Measurements from ENCODE around the gene ARHGAP24.

The ARHGAP24 gene

DNA sequence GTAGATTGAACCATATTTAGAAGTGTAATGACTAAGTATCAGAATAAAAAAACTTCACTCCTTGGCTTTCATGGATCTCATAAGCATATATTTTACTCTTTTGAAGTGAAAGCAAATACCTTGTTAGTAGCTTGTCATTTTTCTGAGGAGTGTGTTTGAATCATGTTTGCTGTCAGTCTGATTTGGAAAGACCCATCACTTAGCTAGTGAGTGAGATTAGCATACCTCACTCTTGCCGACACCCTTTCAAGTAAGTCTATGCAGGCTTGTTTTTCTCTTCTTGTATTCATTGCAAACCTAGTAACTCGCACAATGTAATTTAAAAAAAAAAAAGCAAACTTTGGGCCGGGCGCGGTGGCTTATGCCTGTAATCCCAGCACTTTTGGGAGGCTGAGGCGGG, 360.0 kb downstream of the ARHGAP24 start:
- TF ChIP-seq, protein P1, sequence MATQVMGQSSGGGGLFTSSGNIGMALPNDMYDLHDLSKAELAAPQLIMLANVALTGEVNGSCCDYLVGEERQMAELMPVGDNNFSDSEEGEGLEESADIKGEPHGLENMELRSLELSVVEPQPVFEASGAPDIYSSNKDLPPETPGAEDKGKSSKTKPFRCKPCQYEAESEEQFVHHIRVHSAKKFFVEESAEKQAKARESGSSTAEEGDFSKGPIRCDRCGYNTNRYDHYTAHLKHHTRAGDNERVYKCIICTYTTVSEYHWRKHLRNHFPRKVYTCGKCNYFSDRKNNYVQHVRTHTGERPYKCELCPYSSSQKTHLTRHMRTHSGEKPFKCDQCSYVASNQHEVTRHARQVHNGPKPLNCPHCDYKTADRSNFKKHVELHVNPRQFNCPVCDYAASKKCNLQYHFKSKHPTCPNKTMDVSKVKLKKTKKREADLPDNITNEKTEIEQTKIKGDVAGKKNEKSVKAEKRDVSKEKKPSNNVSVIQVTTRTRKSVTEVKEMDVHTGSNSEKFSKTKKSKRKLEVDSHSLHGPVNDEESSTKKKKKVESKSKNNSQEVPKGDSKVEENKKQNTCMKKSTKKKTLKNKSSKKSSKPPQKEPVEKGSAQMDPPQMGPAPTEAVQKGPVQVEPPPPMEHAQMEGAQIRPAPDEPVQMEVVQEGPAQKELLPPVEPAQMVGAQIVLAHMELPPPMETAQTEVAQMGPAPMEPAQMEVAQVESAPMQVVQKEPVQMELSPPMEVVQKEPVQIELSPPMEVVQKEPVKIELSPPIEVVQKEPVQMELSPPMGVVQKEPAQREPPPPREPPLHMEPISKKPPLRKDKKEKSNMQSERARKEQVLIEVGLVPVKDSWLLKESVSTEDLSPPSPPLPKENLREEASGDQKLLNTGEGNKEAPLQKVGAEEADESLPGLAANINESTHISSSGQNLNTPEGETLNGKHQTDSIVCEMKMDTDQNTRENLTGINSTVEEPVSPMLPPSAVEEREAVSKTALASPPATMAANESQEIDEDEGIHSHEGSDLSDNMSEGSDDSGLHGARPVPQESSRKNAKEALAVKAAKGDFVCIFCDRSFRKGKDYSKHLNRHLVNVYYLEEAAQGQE (IDR thresholded peaks at IDR 0.05; ENCODE audit: insufficient read depth in 1 of 2, low read depth in 2 of 2, low read length in 2 of 2): no peak
- TF ChIP-seq FOXP2 (optimal IDR thresholded peaks at IDR 0.05; ENCODE audit: borderline replicate concordance, extremely low read depth, extremely low read length, insufficient read depth): no peak
- TF ChIP-seq TAF1 (IDR thresholded peaks at IDR 0.05; ENCODE audit: borderline replicate concordance, insufficient read depth, low read length): no peak
- TF ChIP-seq POLR2AphosphoS5 (IDR thresholded peaks at IDR 0.05; ENCODE audit: low read depth, low read length): no peak
- TF ChIP-seq SIN3A (IDR thresholded peaks at IDR 0.05; ENCODE audit: borderline replicate concordance, insufficient read depth, low read length): no peak

DNA sequence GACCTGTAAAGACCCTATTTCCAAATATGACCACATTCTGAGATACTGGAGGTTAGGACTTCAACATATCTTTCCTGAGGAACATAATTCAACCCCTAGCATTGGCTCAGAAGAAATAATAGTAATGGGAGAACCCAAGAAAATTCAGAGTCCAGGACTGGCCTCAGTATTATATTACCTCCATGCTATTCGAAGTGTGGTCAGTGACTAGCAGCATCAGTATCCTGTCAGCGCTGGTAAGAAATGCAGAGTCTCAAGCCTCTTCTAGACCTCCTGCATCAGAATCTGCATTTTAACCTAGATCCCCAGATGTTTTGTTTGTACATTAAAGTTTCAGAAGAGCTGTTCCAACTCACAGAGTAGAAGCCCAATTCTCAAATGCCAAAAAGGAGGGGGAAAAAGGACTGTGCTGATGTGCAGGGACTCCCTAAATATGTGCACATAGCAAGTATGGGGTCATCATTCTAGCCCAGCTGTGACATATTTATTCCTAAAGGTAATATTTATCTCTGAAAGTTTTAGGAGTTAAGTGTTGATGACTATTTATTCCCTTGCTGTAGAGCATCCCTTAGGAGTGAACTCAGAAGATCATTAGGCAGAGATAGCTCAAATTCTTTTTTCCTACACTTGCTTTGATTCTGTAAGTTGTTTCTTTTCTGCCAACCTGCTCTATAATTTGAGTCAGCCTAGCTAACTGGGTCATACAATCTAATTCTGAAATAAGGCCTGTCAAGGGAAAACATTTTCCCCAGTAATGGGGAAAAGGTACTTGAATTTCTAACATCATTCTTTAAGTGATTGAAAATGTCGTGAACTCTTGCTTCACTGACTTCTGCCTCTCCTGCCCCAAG, 361.9 kb downstream of the ARHGAP24 start:
- no peak for TF ChIP-seq TAF1 (IDR thresholded peaks at IDR 0.05; ENCODE audit: borderline replicate concordance, insufficient read depth, low read length)
- TF ChIP-seq POLR2AphosphoS5 (IDR thresholded peaks at IDR 0.05; ENCODE audit: low read depth, low read length): no peak
- no peak for TF ChIP-seq FOXP2 (optimal IDR thresholded peaks at IDR 0.05; ENCODE audit: borderline replicate concordance, extremely low read depth, extremely low read length, insufficient read depth)
- TF ChIP-seq SIN3A (IDR thresholded peaks at IDR 0.05; ENCODE audit: borderline replicate concordance, insufficient read depth, low read length): no peak
- TF ChIP-seq, protein P1 (IDR thresholded peaks at IDR 0.05; ENCODE audit: insufficient read depth in 1 of 2, low read depth in 2 of 2, low read length in 2 of 2): no peak

DNA sequence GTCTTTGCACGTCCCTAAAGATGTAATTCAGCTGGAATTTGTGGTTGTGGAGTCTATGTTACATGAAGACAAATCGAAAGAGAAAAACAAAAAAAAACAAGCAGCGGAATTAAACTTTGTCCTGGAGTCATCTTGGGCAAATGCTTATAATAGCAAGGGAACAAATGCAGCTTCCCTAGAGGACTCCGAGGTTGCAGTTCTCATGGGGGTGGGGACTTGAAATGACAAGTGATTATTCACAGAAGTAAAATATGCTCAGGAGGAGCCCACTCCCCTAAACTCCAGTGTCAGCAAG, 362.4 kb downstream of the ARHGAP24 start:
- no peak for TF ChIP-seq SIN3A (IDR thresholded peaks at IDR 0.05; ENCODE audit: borderline replicate concordance, insufficient read depth, low read length)
- TF ChIP-seq POLR2AphosphoS5 (IDR thresholded peaks at IDR 0.05; ENCODE audit: low read depth, low read length): no peak
- TF ChIP-seq, protein P1 (IDR thresholded peaks at IDR 0.05; ENCODE audit: insufficient read depth in 1 of 2, low read depth in 2 of 2, low read length in 2 of 2): no peak
- no peak for TF ChIP-seq FOXP2 (optimal IDR thresholded peaks at IDR 0.05; ENCODE audit: borderline replicate concordance, extremely low read depth, extremely low read length, insufficient read depth)
- no peak for TF ChIP-seq TAF1 (IDR thresholded peaks at IDR 0.05; ENCODE audit: borderline replicate concordance, insufficient read depth, low read length)

DNA sequence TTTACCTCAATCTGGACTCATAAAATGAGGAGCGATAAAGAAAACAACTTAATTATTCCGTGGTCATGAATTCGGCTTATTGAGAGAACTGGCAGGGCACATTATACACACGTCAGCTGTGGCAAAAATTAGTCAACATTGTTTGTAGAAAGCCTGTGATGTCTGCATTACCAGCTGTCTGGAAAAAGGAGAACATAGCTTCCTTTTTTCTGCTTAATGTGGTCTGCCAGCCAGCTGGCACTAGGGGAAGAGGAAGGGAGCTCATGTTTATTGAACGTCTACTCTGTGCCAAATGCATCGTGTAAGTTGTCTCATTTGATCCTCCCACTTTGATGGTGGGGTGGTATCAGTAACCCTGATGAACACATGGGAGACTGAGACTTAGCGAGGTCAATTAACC, 367.6 kb downstream of the ARHGAP24 start:
- no peak for TF ChIP-seq FOXP2 (optimal IDR thresholded peaks at IDR 0.05; ENCODE audit: borderline replicate concordance, extremely low read depth, extremely low read length, insufficient read depth)
- TF ChIP-seq TAF1 (IDR thresholded peaks at IDR 0.05; ENCODE audit: borderline replicate concordance, insufficient read depth, low read length): no peak
- no peak for TF ChIP-seq SIN3A (IDR thresholded peaks at IDR 0.05; ENCODE audit: borderline replicate concordance, insufficient read depth, low read length)
- TF ChIP-seq, protein P1 (IDR thresholded peaks at IDR 0.05; ENCODE audit: insufficient read depth in 1 of 2, low read depth in 2 of 2, low read length in 2 of 2): no peak
- TF ChIP-seq POLR2AphosphoS5 (IDR thresholded peaks at IDR 0.05; ENCODE audit: low read depth, low read length): no peak
